ENCODE measurements around the gene HNRNPA2B1.
"Not testable (repeated sequence)": the region's sequence is repeated elsewhere in the genome, so short reads cannot be mapped to it uniquely, and the experiment has no call there.

Gene HNRNPA2B1

GRCh38 chr7:26183545-26184280 is 16.8 kb downstream of the HNRNPA2B1 start:
- no peak for DNase-seq

- no peak for DNase-seq
These were observed 17.8 kb downstream of the HNRNPA2B1 start for GRCh38 chr7:26182706-26183105.

DNA sequence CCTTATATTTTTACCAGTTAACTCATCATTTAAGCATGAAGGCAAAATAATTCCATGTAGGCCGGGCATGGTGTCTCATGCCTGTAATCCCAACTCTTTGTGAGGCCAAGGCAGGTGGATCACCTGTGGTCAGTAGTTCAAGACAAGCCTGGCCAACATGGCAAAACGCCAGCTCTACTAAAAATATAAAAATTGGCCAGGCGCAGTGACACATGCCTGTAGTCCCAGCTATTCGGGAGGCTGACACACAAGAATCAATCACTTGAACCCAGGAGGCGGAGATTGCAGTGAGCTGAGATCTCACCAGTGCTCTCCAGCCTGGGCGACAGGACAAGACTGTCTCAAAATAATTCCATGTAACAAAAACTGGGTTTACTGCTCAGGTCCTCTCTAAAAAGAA is 18.3 kb downstream of the HNRNPA2B1 start:
- DNase-seq = no peak

GRCh38 chr7:26181474-26182227 is 18.9 kb downstream of the HNRNPA2B1 start:
- no peak for DNase-seq

DNA sequence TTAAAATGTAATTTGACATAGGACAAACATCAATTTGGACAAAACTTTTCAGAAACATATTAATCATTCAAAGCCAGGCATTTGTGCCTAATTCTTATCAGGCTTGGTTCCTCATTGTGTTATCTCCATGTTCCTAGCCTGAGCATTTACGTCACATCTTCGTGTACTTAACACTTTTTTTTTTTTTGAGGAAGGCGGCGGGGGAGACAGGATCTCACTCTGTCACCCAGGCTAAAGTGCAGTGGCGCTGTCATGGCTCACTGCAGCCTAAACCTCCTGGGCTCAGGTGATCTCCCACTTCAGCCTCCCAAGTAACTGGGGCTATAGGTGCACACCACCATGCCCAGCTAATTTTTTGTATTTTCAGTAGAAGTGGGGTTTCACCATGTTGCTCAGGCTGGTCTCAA is 19.8 kb downstream of the HNRNPA2B1 start:
- no peak for DNase-seq

- no peak for DNase-seq
These were observed 20.6 kb downstream of the HNRNPA2B1 start for GRCh38 chr7:26179826-26180497.

DNA sequence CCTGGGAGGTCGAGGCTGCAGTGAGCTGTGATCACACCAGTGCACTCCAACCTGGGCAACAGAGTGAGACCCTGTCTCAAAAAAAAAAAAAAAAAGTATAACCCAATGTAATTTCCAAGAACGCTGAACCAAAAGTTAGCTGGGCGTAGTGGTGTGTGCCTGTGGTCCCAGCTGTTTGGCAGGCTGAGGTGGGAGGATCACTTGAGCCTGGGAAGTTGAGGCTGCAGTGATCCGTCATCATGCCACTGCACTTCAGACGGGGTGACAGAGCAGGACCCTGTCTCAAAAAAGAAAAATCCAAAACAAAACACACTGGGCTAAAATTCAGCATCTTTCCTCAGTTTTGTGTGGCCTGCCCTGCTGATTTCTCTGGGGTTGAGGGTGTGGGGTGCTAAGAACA is 21.1 kb downstream of the HNRNPA2B1 start:
- DNase-seq = no peak

- DNase-seq = no peak
These were observed 22.1 kb downstream of the HNRNPA2B1 start for GRCh38 chr7:26178272-26178960.

DNA sequence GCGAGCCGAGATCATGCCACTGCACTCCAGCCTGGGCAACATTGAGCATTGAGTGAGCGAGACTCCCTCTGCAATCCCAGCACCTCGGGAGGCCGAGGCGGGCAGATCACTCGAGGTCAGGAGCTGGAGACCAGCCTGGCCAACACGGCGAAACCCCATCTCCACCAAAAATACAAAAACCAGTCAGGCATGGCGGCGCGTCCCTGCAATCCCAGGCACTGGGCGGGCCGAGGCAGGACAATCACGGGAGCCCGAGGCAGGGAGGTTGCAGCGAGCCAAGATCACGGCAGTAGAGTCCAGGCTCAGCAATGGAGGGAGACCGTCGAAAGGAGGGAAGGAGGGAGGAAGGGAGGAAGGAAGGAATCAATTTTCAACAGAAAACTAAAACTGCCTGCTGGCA is 23.3 kb downstream of the HNRNPA2B1 start:
- DNase-seq = not testable (repeated sequence)

GRCh38 chr7:26176696-26177095 is 23.9 kb downstream of the HNRNPA2B1 start:
- DNase-seq = not testable (repeated sequence)

DNA sequence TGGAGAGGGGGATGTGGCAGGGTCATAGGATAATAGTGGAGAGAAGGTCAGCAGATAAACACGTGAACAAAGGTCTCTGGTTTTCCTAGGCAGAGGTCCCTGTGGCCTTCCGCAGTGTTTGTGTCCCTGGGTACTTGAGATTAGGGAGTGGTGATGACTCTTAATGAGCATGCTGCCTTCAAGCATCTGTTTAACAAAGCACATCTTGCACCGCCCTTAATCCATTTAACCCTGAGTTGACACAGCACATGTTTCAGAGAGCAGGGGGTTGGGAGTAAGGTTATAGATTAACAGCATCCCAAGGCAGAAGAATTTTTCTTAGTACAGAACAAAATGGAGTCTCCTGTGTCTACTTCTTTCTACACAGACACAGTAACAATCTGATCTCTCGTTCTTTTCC is 24.6 kb downstream of the HNRNPA2B1 start:
- not testable (repeated sequence) for DNase-seq

DNA sequence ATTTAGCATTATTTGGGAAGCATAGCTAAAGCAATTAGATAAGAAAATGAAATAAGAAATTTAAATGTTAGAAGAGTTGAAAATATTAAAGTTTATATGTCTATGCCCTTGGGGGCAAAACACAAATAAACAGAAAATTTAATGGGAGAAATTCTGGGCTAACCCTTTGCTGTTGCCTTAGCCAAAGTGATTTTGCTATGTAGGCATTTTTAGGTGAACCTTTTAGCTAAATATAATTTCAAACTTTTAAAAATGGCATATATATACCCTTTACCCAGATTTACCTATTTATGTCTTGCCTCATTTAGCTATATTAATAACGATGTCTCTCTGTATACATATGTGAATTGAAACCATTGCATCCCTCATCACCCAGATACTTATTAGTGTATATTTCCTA is 28.5 kb downstream of the HNRNPA2B1 start:
- DNase-seq = no peak

GRCh38 chr7:26171601-26172000 is 28.9 kb downstream of the HNRNPA2B1 start:
- DNase-seq = no peak

DNA sequence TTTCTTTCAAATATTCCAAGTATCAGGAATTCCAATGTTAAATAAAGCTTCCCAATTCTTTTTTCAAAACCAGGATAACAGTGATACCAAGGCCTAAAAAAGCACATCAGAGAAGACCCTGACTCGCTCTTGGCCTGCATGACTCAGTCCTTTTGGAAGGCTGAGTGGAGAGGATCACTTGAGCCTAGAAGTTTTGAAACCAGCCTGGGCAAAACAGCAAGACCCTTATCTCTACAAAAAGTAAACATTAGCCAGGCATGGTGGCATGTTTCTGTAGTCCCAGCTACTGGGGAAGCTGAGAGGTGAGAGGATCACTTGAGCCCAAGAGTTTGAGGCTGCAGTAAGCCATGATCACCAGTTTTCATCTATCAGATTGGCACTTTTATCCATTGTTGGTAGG is 29.9 kb downstream of the HNRNPA2B1 start:
- DNase-seq = no peak

- no peak for DNase-seq
These were observed 31.3 kb downstream of the HNRNPA2B1 start for GRCh38 chr7:26169271-26169670.

DNA sequence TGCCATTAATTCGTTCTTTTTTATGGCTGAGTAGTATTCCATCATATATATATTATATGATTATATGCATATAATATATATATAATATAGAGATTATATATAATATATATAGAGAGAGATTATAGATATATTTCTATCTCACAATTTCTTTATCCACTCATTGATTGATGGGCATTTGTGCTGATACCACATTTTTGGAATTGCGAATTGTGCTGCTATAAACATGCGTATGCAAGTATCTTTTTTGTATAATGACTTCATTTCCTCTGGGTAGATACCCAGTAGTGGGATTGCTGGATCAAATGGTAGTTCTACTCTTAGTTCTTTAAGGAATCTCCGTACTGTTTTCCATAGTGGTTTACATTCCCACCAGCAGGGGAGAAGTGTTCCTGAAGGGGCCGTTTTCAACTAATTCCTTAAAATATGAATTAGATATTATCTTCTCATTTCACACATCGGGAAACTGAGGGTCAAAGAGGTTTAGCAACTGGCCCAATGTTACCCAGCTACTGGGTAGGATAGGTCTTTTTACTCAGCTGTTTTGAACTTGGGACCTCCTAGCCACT is 32.0 kb downstream of the HNRNPA2B1 start:
- DNase-seq = no peak

DNA sequence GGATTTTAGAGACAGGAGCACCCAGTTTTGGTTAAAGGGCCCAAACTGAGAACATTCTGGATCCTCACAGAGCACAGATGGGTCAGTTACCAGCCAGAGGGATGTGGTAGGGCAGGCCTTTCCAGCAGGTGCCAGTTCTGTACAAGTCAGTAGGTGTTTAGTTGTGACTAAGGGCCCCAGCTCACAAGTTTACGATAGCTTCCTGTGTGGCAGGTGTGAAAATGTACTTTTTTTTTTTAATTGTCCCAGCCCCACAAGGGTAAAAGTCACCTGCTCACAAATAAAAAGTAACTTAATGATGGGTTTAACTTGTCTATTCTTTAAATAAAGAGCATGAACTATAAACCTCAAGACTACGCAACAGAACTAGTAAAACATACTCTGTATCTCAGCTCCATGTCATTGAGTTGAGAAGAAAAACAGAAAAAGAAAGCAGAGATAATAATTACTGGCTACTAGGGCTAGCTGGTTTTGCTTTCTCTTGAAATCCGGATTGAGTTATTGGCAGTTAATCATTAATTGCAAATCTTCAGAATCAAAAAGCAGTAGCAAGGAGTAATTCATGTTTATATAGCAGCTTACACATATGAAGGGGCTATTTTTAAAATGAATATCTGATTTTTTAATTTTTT is 33.1 kb downstream of the HNRNPA2B1 start:
- DNase-seq = no peak

DNA sequence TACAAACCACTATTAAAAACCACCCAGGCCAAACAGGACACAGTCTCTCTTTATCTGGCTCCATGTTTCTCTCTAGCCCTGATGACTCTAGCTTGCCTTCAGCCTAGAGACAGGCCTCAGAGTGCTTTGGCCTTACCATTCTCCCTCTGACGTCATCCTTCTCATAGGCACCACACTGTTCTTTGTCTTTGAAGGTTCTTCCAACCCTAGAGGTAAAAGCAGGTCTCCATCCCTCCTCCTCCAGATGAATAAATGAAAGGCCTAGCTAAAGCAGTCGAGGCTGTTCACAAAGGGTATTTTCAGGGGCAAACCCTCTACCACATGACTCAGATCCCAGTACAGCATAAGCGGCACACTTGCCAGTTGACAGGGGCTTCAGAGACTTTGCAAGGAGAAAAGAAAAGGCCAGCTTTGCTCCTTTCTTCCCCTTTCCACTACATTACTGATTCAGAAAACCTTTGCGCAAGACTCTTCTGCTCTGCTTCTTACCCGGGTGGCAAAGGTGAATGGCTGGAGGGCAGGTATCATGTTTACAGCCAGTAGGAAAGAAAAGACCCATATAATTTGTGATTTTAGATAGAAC is 33.8 kb downstream of the HNRNPA2B1 start:
- no peak for DNase-seq

- DNase-seq = no peak
These were observed 34.4 kb downstream of the HNRNPA2B1 start for GRCh38 chr7:26165950-26166683.

DNA sequence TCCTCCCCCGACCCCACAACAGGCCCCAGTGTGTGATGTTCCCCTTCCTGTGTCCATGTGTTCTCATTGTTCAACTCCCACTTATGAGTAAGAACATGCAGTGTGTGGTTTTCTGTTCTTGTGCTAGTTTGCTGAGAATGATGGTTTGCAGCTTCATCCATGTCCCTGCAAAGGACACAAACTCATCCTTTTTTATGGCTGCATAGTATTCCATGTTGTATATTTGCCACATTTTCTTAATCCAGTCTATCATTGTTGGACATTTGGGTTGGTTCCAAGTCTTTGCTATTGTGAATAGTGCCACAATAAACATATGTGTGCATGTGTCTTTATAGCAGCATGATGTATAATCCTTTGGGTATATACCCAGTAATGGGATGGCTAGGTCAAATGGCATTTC is 36.7 kb downstream of the HNRNPA2B1 start:
- not testable (repeated sequence) for DNase-seq

DNA sequence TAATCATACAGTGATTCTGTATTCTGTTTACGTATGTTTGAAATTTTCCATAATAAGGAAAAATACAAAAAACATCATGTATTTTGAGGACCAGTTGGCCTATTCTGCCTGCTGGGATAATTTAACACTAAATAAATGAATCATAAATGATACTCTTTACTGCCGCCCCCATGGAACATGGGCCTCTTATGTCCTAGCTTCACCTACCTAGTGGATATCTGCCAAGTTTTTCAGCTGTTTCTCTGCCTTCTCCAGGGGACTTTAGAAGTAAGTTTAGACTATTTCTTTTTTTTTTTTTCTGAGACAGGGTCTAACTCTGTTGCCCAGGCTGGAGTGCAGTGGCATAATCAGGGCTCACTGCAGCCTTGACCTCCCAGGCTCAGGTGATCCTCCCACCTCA is 38.1 kb downstream of the HNRNPA2B1 start:
- DNase-seq = no peak

All from NCI-H446 treated with DMSO at 0.1 percent for 48 hours (cell line).